PC-3 (cell line): ENCODE data around the gene ZNF160. TPM values are rescaled to one million over a fixed set of nuclear protein-coding genes. Genes with fewer than 3 reads are reported as not detected.
"Not testable (repeated sequence)": the region's sequence is repeated elsewhere in the genome, so short reads cannot be mapped to it uniquely, and the experiment has no call there.

Experiments
- ATAC-seq: fragments of 200-7000 bp; cut with Tn5 transposase; 2 replicates; pipeline ENCODE4 v1.9.1; 2020; ENCODE audit warnings: mild to moderate bottlenecking, moderate library complexity
- BruUV-seq: library from RNA; stranded (reverse); fragments of 400-500 nt; replicated peaks from 2 replicates; lab custom pipeline; 2021; lab: Mats Ljungman, UMichigan
- CTCF ChIA-PET: fragments of 300-600 bp; sonication (Branson Sonifier 250); formaldehyde crosslinking; loops from one replicate; lab custom pipeline; 2022; ENCODE audit warnings: antibody characterized with exemption; lab: Charles Lee
- POLR2A ChIA-PET: fragments of 300-600 bp; sonication (Branson Sonifier 250); formaldehyde crosslinking; loops from one replicate; lab custom pipeline; 2022; ENCODE audit warnings: antibody characterized with exemption; ENCODE audit not compliant: unreplicated experiment; lab: Charles Lee
- DNase-seq: peaks from one replicate; pipeline ENCODE4 v3.0.0-alpha.2; 2015
- H2AFZ ChIP-seq: fragments of 300-600 bp; sonication (generic); 2 replicates; pipeline ENCODE4 v1.6.0; 2016; ENCODE audit warnings: antibody characterized with exemption, low read length
- H3F3A ChIP-seq: fragments of 300-600 bp; sonication (generic); one replicate; pipeline ENCODE4 v1.6.0; 2017; ENCODE audit warnings: antibody characterized with exemption, low read length, control low read depth, mild to moderate bottlenecking; ENCODE audit not compliant: unreplicated experiment
- H3K27ac ChIP-seq: fragments of 300-600 bp; sonication (generic); 2 replicates; pipeline ENCODE4 v1.5.1; 2016; ENCODE audit warnings: mild to moderate bottlenecking, low read length
- H3K27me3 ChIP-seq: fragments of 300-600 bp; sonication (generic); 2 replicates; pipeline ENCODE4 v1.6.1; 2016; ENCODE audit warnings: low read length, mixed read lengths
- H3K36me3 ChIP-seq: fragments of 300-600 bp; sonication (generic); 2 replicates; pipeline ENCODE4 v1.6.1; 2016; ENCODE audit warnings: low read depth, mixed run types, low read length, mixed read lengths
- H3K4me1 ChIP-seq: fragments of 300-600 bp; sonication (generic); 2 replicates; pipeline ENCODE4 v1.5.1; 2016; ENCODE audit warnings: low read length; ENCODE audit not compliant: insufficient read depth
- H3K4me2 ChIP-seq: fragments of 300-600 bp; sonication (generic); 2 replicates; pipeline ENCODE4 v1.6.0; 2016; ENCODE audit warnings: low read length
- H3K4me3 ChIP-seq: fragments of 300-600 bp; sonication (generic); 2 replicates; pipeline ENCODE4 v1.5.1; 2016; ENCODE audit warnings: mild to moderate bottlenecking, low read length, mixed read lengths
- H3K79me2 ChIP-seq: fragments of 300-600 bp; sonication (generic); 2 replicates; pipeline ENCODE4 v1.6.1; 2017; ENCODE audit warnings: low read length, mixed read lengths
- H3K9ac ChIP-seq: fragments of 300-600 bp; sonication (generic); 2 replicates; pipeline ENCODE4 v1.6.0; 2016; ENCODE audit warnings: mild to moderate bottlenecking, low read length
- H3K9me2 ChIP-seq: fragments of 300-600 bp; sonication (generic); replicated peaks from 2 replicates; pipeline ENCODE4 v1.6.1; 2016; ENCODE audit warnings: mixed run types, low read length, mixed read lengths
- H3K9me3 ChIP-seq: fragments of 300-600 bp; sonication (generic); 2 replicates; pipeline ENCODE4 v1.6.1; 2016; ENCODE audit warnings: low read length, mixed read lengths
- H4K20me1 ChIP-seq: fragments of 300-600 bp; sonication (generic); 2 replicates; pipeline ENCODE4 v1.6.1; 2016; ENCODE audit warnings: low read length, mixed read lengths
- CTCF ChIP-seq: fragments of 300-600 bp; sonication (generic); conservative IDR thresholded peaks from 2 replicates; pipeline ENCODE4 v1.5.1; 2017; ENCODE audit warnings: antibody characterized with exemption, low read depth, mild to moderate bottlenecking, low read length
- EZH2 ChIP-seq: fragments of 300-600 bp; sonication (generic); IDR thresholded peaks from one replicate; pipeline ENCODE4 v1.6.1; 2017; ENCODE audit warnings: antibody characterized with exemption, mild to moderate bottlenecking, low read length; ENCODE audit not compliant: unreplicated experiment
- EZH2phosphoT487 ChIP-seq: fragments of 300-600 bp; sonication (generic); IDR thresholded peaks from 2 replicates; pipeline ENCODE4 v1.6.1; 2018; ENCODE audit warnings: mild to moderate bottlenecking, antibody characterized with exemption, low read length, borderline replicate concordance
- intact Hi-C: fragments of 100-400 bp; cut with micrococcal nuclease; formaldehyde crosslinking; loops from 2 replicates; pipeline ENCODE4 v1.9.0; 2023
- total RNA-seq: library from RNA; depleted of rRNA; stranded (reverse); fragments of >200 nt; gene quantifications from 2 replicates; pipeline ENCODE4 v1.2.3, GENCODE V29; 2014

The ZNF160 gene
- total RNA-seq, 1 experiment from 2014 or later, result 22.3 TPM

GRCh38 chr19:53034948-53035675, 68.1 kb downstream of the ZNF160 start:
- Histone ChIP-seq H3K9ac (no peak overlapping the region), H3K27ac (no peak overlapping the region), H3K36me3 (no peaks in the 10 kb centered on the region), H3K4me3 (no peak overlapping the region), H3K27me3 (no peaks in the 10 kb centered on the region), H3K79me2 (no peaks in the 10 kb centered on the region), H3K9me3 (peaks cover 20% of the 10 kb centered on the region; the same call in 1 of the 2 replicates), H3K4me2 (no peak overlapping the region), H4K20me1 (no peaks in the 10 kb centered on the region), H3K4me1 (no peaks in the 10 kb centered on the region), H3F3A (no peaks in the 10 kb centered on the region), H3K9me2 (no peaks in the 10 kb centered on the region), H2AFZ (no peak overlapping the region)
- CTCF ChIA-PET, result no interaction called here
- intact Hi-C loops, result no loop called here
- no TSS peak for BruUV-seq
- DNase-seq (no peak), ATAC-seq (no peak)
- POLR2A ChIA-PET, result no interaction called here
- TF ChIP-seq CTCF, result no peak
- TF ChIP-seq EZH2phosphoT487, result no peak
- TF ChIP-seq EZH2, result no peak

GRCh38 chr19:53034054-53034453, 69.2 kb downstream of the ZNF160 start:
- Histone ChIP-seq H3K4me2 (no peak overlapping the region), H3K9me3 (peaks cover 20% of the 10 kb centered on the region; the same call in 1 of the 2 replicates), H3K27ac (no peak overlapping the region), H3K27me3 (no peaks in the 10 kb centered on the region), H2AFZ (no peak overlapping the region), H3K36me3 (no peaks in the 10 kb centered on the region), H4K20me1 (no peaks in the 10 kb centered on the region), H3F3A (no peaks in the 10 kb centered on the region), H3K79me2 (no peaks in the 10 kb centered on the region), H3K9ac (no peak overlapping the region), H3K9me2 (no peaks in the 10 kb centered on the region), H3K4me3 (no peak overlapping the region), H3K4me1 (no peaks in the 10 kb centered on the region)
- intact Hi-C loops, result no loop called here
- no peak for DNase-seq
- no peak for TF ChIP-seq EZH2
- TF ChIP-seq EZH2phosphoT487, result no peak
- no peak for TF ChIP-seq CTCF
- POLR2A ChIA-PET, result no interaction called here
- BruUV-seq, result no TSS peak
- CTCF ChIA-PET, result no interaction called here
- ATAC-seq, result no peak

- H3F3A ChIP-seq, ATAC-seq, POLR2A ChIA-PET, H3K4me3 ChIP-seq, H4K20me1 ChIP-seq, H3K4me1 ChIP-seq, H3K27me3 ChIP-seq, H3K4me2 ChIP-seq, intact Hi-C loops, H3K79me2 ChIP-seq, H3K9me2 ChIP-seq, BruUV-seq, H3K9me3 ChIP-seq, H3K27ac ChIP-seq, CTCF ChIA-PET, H3K36me3 ChIP-seq, H2AFZ ChIP-seq, DNase-seq, H3K9ac ChIP-seq: not testable (repeated sequence)
These were observed 74.9 kb downstream of the ZNF160 start for GRCh38 chr19:53028306-53028705.
